ENCODE results near the gene PTMS. TPM values are rescaled to one million over a fixed set of nuclear protein-coding genes. Genes with fewer than 3 reads are reported as not detected.

PTMS gene
- total and polyA plus RNA-seq, 10 of the 15 experiments (the other 5 are each of a cell fraction or from before 2014, with no cell fraction given): 2.1 to 127 (median 29.8) TPM

GRCh38 chr12:6780573-6780972 is 14.4 kb downstream of the PTMS start:
- ChIA-PET RAD21 (ENCODE audit: unreplicated experiment) (interaction anchor here (0.7 to 5.4 kb wide), 6 partner anchors 16 to 91 kb away, joined by 3 to 42 read pairs (median 3); partner anchors contain the start of genes CDCA3 and MLF2), SMC1A (ENCODE audit: uncharacterized antibody, unreplicated experiment) (interaction anchor here (0.7 to 6.6 kb wide), 13 partner anchors 10 to 217 kb away, joined by 3 to 84 read pairs (median 4); partner anchors contain the start of gene MLF2), POLR2A (interaction anchor here (0.5 to 1.8 kb wide), 12 partner anchors 11 to 278 kb away, joined by 3 to 11 read pairs (median 3); partner anchors contain the start of genes CDCA3, MLF2 and PTMS), CTCF (interaction anchor here (0.6 to 12.7 kb wide), 17 partner anchors 9 to 270 kb away, joined by 3 to 221 read pairs (median 4); partner anchors contain the start of genes LAG3 and MLF2)
- Histone ChIP-seq H3K4me2 (ENCODE audit: control insufficient read depth, insufficient read depth) (no peak overlapping the region), H2AFZ (ENCODE audit: control insufficient read depth, low read depth, low read length) (no peak overlapping the region), H3K9ac (ENCODE audit: control insufficient read depth, insufficient read depth, low read length) (no peak overlapping the region), H3K4me3 (no peak overlapping the region), H3K36me3 (ENCODE audit: control insufficient read depth in 2 of 2, insufficient read depth in 2 of 2, low read length in 1 of 2) (no peaks in the 10 kb centered on the region), H3K79me2 (ENCODE audit: control insufficient read depth, insufficient read depth, low read length) (no peaks in the 10 kb centered on the region), H4K20me1 (ENCODE audit: control insufficient read depth, insufficient read depth) (no peaks in the 10 kb centered on the region), H3K9me3 (replicated peaks; ENCODE audit: control insufficient read depth, insufficient read depth, low read length) (no peaks in the 10 kb centered on the region), H3K27me3 (replicated peaks in 1 of 2; ENCODE audit: control insufficient read depth in 2 of 2, insufficient read depth in 2 of 2, low read length in 1 of 2) (no peaks in the 10 kb centered on the region), H3K27ac (ENCODE audit: control insufficient read depth, insufficient read depth) (no peak overlapping the region), H3K4me1 (ENCODE audit: control insufficient read depth, insufficient read depth, low read length) (peaks cover 18% of the 10 kb centered on the region)
- no peak for FAIRE-seq
- no peak for ATAC-seq
- intact Hi-C loops (cut with micrococcal nuclease; ENCODE audit: unreplicated experiment): no loop called here
- 33% methylated on average over 6 of the region's 6 CpGs for WGBS (ENCODE audit: insufficient coverage, insufficient replicate concordance, low lambda C conversion rate, missing lambda C conversion rate)
- no peak for DNase-seq (ENCODE audit: low read depth, low spot score)
- TF ChIP-seq YY1 (IDR thresholded peaks at IDR 0.05; ENCODE audit: low read depth, low read length) (no peak), TCF12 (IDR thresholded peaks at IDR 0.05; ENCODE audit: low read depth, low read length) (no peak), SP1 (IDR thresholded peaks at IDR 0.05; ENCODE audit: low read depth, low read length) (no peak), RELA (IDR thresholded peaks at IDR 0.05; ENCODE audit: borderline replicate concordance, partially characterized antibody) (no peak)
- BruUV-seq (replicated peaks): no TSS peak
- in situ Hi-C loops (cut with MboI): no loop called here

DNA sequence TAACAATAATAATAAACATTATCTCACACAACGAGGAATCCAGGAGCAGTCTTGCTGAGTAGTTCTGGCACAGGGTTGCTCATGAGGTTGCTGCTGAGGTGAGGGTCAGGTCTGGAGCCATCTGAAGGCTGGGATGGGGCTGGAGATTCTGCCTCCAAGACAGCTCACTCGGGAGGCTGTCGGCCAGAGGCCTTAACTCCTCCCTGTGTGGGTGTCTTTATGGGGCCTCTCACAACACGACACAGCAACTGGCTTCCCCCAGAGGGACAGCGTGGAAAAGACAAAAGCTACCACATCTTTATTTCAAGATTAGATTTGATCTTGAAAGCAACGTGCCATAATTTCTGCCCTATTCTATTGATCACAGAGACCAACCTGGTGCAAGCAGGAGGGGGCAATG is 16.0 kb downstream of the PTMS start:
- TF ChIP-seq, protein P1, sequence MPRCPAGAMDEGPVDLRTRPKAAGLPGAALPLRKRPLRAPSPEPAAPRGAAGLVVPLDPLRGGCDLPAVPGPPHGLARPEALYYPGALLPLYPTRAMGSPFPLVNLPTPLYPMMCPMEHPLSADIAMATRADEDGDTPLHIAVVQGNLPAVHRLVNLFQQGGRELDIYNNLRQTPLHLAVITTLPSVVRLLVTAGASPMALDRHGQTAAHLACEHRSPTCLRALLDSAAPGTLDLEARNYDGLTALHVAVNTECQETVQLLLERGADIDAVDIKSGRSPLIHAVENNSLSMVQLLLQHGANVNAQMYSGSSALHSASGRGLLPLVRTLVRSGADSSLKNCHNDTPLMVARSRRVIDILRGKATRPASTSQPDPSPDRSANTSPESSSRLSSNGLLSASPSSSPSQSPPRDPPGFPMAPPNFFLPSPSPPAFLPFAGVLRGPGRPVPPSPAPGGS (IDR thresholded peaks at IDR 0.05; ENCODE audit: borderline replicate concordance, insufficient read depth, low read depth, low read length, poor library complexity, severe bottlenecking): peak; percentile 61
- TF ChIP-seq SUZ12 (IDR thresholded peaks at IDR 0.05; ENCODE audit: unreplicated experiment): no peak
- no peak for TF ChIP-seq SMAD5 (IDR thresholded peaks at IDR 0.05; ENCODE audit: low read depth)
- Histone ChIP-seq H4K20me1 (ENCODE audit: control insufficient read depth, insufficient read depth) (no peaks in the 10 kb centered on the region), H3K27me3 (replicated peaks in 1 of 2; ENCODE audit: control insufficient read depth in 2 of 2, insufficient read depth in 2 of 2, low read length in 1 of 2) (no peaks in the 10 kb centered on the region), H3K79me2 (ENCODE audit: control insufficient read depth, insufficient read depth, low read length) (no peaks in the 10 kb centered on the region), H3K4me1 (ENCODE audit: control insufficient read depth, insufficient read depth, low read length) (peaks cover 12% of the 10 kb centered on the region; the same call in 1 of the 2 replicates), H3K9me3 (replicated peaks; ENCODE audit: control insufficient read depth, insufficient read depth, low read length) (no peaks in the 10 kb centered on the region), H3K9ac (ENCODE audit: control insufficient read depth, insufficient read depth, low read length) (no peak overlapping the region), H2AFZ (ENCODE audit: control insufficient read depth, low read depth, low read length) (no peak overlapping the region), H3K4me2 (ENCODE audit: control insufficient read depth, insufficient read depth) (no peak overlapping the region), H3K27ac (ENCODE audit: control insufficient read depth, insufficient read depth) (no peak overlapping the region), H3K4me3 (no peak overlapping the region), H3K36me3 (ENCODE audit: control insufficient read depth in 2 of 2, insufficient read depth in 2 of 2, low read length in 1 of 2) (no peaks in the 10 kb centered on the region)
- DNase-seq (ENCODE audit: low read depth, low spot score): no peak
- intact Hi-C loops (cut with micrococcal nuclease; ENCODE audit: unreplicated experiment): no loop called here
- SMC1A ChIA-PET (ENCODE audit: uncharacterized antibody, unreplicated experiment): interaction anchor here (0.8 to 6.6 kb wide), 5 partner anchors 10 to 88 kb away, joined by 3 to 84 read pairs (median 3); partner anchors contain the start of genes MLF2 and PTMS
- FAIRE-seq: no peak
- CTCF ChIA-PET: interaction anchor here (1.1 to 12.7 kb wide), 7 partner anchors 12 to 228 kb away, joined by 3 to 221 read pairs (median 5); partner anchors contain the start of gene MLF2
- POLR2A ChIA-PET: interaction anchor here (0.6 to 1.1 kb wide), 3 partner anchors 10 to 36 kb away, joined by 4 to 6 read pairs (median 5); no protein-coding TSS in a partner anchor
- ATAC-seq: no peak
- RAD21 ChIA-PET (ENCODE audit: unreplicated experiment): interaction anchor here (0.9 to 5.4 kb wide), 3 partner anchors 29 to 87 kb away, joined by 3 to 42 read pairs (median 3); partner anchors contain the start of genes MLF2 and P3H3
- WGBS (ENCODE audit: insufficient coverage, insufficient replicate concordance, low lambda C conversion rate, missing lambda C conversion rate): 61% methylated on average over 6 of the region's 6 CpGs
- in situ Hi-C loops (cut with MboI): no loop called here
- BruUV-seq (replicated peaks): no TSS peak
